ENCODE data around the gene LIG1. TPM values are rescaled to one million over a fixed set of nuclear protein-coding genes. Genes with fewer than 3 reads are reported as not detected.

The LIG1 gene
- total RNA-seq, 1 experiment from 2014 or later, result 204 TPM

DNA sequence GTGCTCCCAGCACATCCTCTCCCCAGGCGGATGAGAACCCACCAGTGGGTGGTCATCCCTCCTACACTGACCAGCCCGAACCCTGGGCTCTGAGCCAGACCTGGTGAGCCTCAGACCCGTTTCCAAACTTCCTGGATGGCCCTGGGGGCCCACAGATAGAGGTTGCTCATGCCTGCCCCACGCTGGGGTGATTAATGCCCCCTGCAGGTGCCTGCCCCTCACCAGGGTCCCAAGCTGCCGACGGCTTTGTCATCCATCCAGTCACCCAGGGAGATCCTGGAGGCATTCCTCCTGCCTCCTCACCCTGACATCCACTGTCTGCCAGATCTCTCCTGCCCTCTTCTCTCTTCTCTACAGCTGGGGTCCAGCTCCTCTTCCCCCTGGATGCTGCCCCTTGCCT is 31.1 kb downstream of the LIG1 start:
- no peaks in the 10 kb centered on the region for H3K9me3 ChIP-seq (ENCODE audit: low read depth, low read length, poor library complexity, severe bottlenecking)
- no peak overlapping the region for H3K27ac ChIP-seq (ENCODE audit: low read depth, low read length, poor library complexity, severe bottlenecking)
- H3K4me3 ChIP-seq (ENCODE audit: low read depth, low read length, poor library complexity, severe bottlenecking), result no peak overlapping the region
- H3K4me1 ChIP-seq (ENCODE audit: insufficient read depth, low read length, poor library complexity, severe bottlenecking), result no peaks in the 10 kb centered on the region
- TF ChIP-seq EZH2 (IDR thresholded peaks at IDR 0.05; ENCODE audit: borderline replicate concordance, low read depth, low read length, poor library complexity, severe bottlenecking) (no peak), CTCF (conservative IDR thresholded peaks at IDR 0.05; ENCODE audit: low read depth, low read length) (no peak)
- no TSS peak for BruUV-seq (replicated peaks)
- intact Hi-C loops (cut with micrococcal nuclease; ENCODE audit: unreplicated experiment), result no loop called here
- no peaks in the 10 kb centered on the region for H3K27me3 ChIP-seq (replicated peaks; ENCODE audit: insufficient read depth, low read depth, low read length, poor library complexity)
- ChIA-PET CTCF (no interaction called here), POLR2A (ENCODE audit: low non-redundant PET) (no interaction called here)
- H3K36me3 ChIP-seq (ENCODE audit: insufficient read depth, low read length, poor library complexity, severe bottlenecking), result peaks cover 49% of the 10 kb centered on the region
- DNase-seq (ENCODE audit: low spot score), result no peak

- Histone ChIP-seq H3K4me1 (ENCODE audit: insufficient read depth, low read length, poor library complexity, severe bottlenecking) (no peaks in the 10 kb centered on the region), H3K9me3 (ENCODE audit: low read depth, low read length, poor library complexity, severe bottlenecking) (no peaks in the 10 kb centered on the region), H3K36me3 (ENCODE audit: insufficient read depth, low read length, poor library complexity, severe bottlenecking) (peaks cover 43% of the 10 kb centered on the region), H3K4me3 (ENCODE audit: low read depth, low read length, poor library complexity, severe bottlenecking) (no peak overlapping the region), H3K27me3 (replicated peaks; ENCODE audit: insufficient read depth, low read depth, low read length, poor library complexity) (no peaks in the 10 kb centered on the region), H3K27ac (ENCODE audit: low read depth, low read length, poor library complexity, severe bottlenecking) (no peak overlapping the region)
- intact Hi-C loops (cut with micrococcal nuclease; ENCODE audit: unreplicated experiment), result no loop called here
- no TSS peak for BruUV-seq (replicated peaks)
- DNase-seq (ENCODE audit: low spot score), result no peak
- TF ChIP-seq EZH2 (IDR thresholded peaks at IDR 0.05; ENCODE audit: borderline replicate concordance, low read depth, low read length, poor library complexity, severe bottlenecking), result no peak
- no peak for TF ChIP-seq CTCF (conservative IDR thresholded peaks at IDR 0.05; ENCODE audit: low read depth, low read length)
- ChIA-PET POLR2A (ENCODE audit: low non-redundant PET) (no interaction called here), CTCF (no interaction called here)
Measured at GRCh38 chr19:48137411-48137810, 32.7 kb downstream of the LIG1 start.

DNA sequence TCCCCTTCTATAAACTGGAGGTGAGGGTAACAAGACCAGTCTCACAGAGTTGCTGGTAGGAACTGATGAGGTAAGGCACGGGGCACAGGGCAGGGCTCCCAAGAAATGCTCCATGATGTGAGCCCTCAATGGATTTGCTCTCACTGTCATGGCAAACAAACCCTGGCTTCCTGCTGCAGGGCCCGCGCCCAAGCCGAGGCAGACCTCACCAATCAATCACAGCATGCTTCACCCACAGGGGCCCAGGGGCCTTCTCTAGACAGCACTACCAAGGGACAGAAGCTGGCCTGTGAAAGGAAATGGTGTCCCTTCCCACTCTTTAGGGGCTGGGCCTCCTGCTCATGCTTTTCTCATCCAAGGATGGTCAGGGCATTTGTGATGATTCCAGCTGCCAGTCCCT is 33.6 kb downstream of the LIG1 start:
- Histone ChIP-seq H3K4me3 (ENCODE audit: low read depth, low read length, poor library complexity, severe bottlenecking) (no peak overlapping the region), H3K27me3 (replicated peaks; ENCODE audit: insufficient read depth, low read depth, low read length, poor library complexity) (no peaks in the 10 kb centered on the region), H3K9me3 (ENCODE audit: low read depth, low read length, poor library complexity, severe bottlenecking) (no peaks in the 10 kb centered on the region), H3K27ac (ENCODE audit: low read depth, low read length, poor library complexity, severe bottlenecking) (no peak overlapping the region), H3K36me3 (ENCODE audit: insufficient read depth, low read length, poor library complexity, severe bottlenecking) (peaks cover 45% of the 10 kb centered on the region), H3K4me1 (ENCODE audit: insufficient read depth, low read length, poor library complexity, severe bottlenecking) (no peaks in the 10 kb centered on the region)
- CTCF ChIA-PET, result no interaction called here
- no peak for TF ChIP-seq EZH2 (IDR thresholded peaks at IDR 0.05; ENCODE audit: borderline replicate concordance, low read depth, low read length, poor library complexity, severe bottlenecking)
- TF ChIP-seq CTCF (conservative IDR thresholded peaks at IDR 0.05; ENCODE audit: low read depth, low read length), result no peak
- no TSS peak for BruUV-seq (replicated peaks)
- intact Hi-C loops (cut with micrococcal nuclease; ENCODE audit: unreplicated experiment), result no loop called here
- no peak for DNase-seq (ENCODE audit: low spot score)
- POLR2A ChIA-PET (ENCODE audit: low non-redundant PET), result interaction anchor here (0.6 kb wide), 1 partner anchor 89 kb away, joined by 3 read pairs; no protein-coding TSS in a partner anchor

Data from A673 (cell line).